Endothelial cell (in vitro differentiated cells): Measurements from ENCODE around the gene TMPRSS6. TPM values are rescaled to one million over a fixed set of nuclear protein-coding genes. Genes with fewer than 3 reads are reported as not detected.
A peak's percentile ranks its signal among the peaks of the same experiment; 100 is the strongest.

Experiments used
- DNase-seq: peaks from one replicate; pipeline ENCODE4 v3.0.0; 2021; ENCODE audit warnings: low spot score
- H3K27ac Mint-ChIP-seq: one replicate; pipeline ENCODE4 v1.8.0; 2021; ENCODE audit warnings: mixed read lengths, inconsistent platforms; ENCODE audit not compliant: unreplicated experiment
- H3K27me3 Mint-ChIP-seq: one replicate; pipeline ENCODE4 v1.8.0; 2021; ENCODE audit warnings: mild to moderate bottlenecking, moderate library complexity, mixed read lengths, inconsistent platforms; ENCODE audit not compliant: unreplicated experiment
- H3K36me3 Mint-ChIP-seq: one replicate; pipeline ENCODE4 v1.8.0; 2021; ENCODE audit warnings: mild to moderate bottlenecking, low read depth, mixed read lengths, inconsistent platforms; ENCODE audit not compliant: unreplicated experiment
- H3K4me1 Mint-ChIP-seq: one replicate; pipeline ENCODE4 v1.8.0; 2021; ENCODE audit warnings: mild to moderate bottlenecking, mixed read lengths, inconsistent platforms; ENCODE audit not compliant: unreplicated experiment
- H3K4me3 Mint-ChIP-seq: one replicate; pipeline ENCODE4 v1.8.0; 2021; ENCODE audit warnings: mild to moderate bottlenecking, mixed read lengths, inconsistent platforms; ENCODE audit not compliant: unreplicated experiment
- H3K9me3 Mint-ChIP-seq: one replicate; pipeline ENCODE4 v1.8.0; 2021; ENCODE audit warnings: mixed read lengths, inconsistent platforms; ENCODE audit not compliant: unreplicated experiment
- total RNA-seq: library from RNA; stranded (reverse); fragmentation: NEBNext Ultra II Directional; extraction: Animal tissue kit (Norgen Biotek cat#: 25700); gene quantifications from one replicate; pipeline ENCODE4 v1.2.1, GENCODE V29; 2021; ENCODE audit not compliant: unreplicated experiment
- TF ChIP-seq, protein P1 (sequence below): fragments of 200-600 bp; sonication (generic); IDR thresholded peaks from one replicate; pipeline ENCODE4 v1.5.0; 2021; ENCODE audit warnings: antibody characterized with exemption; ENCODE audit not compliant: unreplicated experiment

The TMPRSS6 gene
- total RNA-seq, 1 donor from 2014 or later: not detected

DNA sequence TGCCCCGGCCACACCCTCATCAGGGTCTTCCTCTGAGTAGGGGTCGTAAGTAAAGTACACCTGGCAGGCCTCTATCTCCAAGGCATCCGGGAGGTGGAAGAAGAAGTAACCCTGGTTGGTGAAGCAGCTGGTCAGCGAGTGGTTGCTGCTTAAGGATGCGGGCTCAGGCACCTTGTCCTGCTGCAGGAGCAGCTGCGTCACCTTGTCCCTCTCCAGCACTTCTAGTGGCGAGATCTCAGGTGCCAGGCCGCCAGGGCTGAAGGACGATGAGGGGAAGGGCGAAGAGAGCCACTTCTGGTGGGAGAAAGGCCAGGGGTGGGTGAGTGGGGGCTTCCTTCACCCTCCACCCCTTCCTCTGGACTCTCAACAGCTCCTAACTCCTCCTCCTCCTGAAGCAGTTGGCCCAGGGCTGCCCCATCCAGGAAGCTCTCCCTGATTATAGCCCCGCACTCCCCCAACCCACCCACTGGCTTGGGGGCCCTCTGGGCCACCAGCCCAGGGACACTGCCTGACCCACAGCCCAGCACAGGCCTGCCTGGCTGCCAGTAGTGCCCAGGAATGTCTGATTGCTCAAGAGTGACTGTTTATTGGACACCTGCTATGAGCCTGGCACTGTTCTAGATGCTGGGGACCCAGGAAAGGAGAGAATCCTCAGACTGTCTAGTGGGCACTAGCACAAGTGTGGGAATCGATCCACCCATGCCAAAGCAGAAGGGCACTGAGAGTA, 19.2 kb upstream of the TMPRSS6 start:
- peaks cover 5% of the 10 kb centered on the region for H3K27me3 Mint-ChIP-seq
- no peaks in the 10 kb centered on the region for H3K9me3 Mint-ChIP-seq
- no peak for DNase-seq
- H3K36me3 Mint-ChIP-seq: no peaks in the 10 kb centered on the region
- TF ChIP-seq, protein P1, sequence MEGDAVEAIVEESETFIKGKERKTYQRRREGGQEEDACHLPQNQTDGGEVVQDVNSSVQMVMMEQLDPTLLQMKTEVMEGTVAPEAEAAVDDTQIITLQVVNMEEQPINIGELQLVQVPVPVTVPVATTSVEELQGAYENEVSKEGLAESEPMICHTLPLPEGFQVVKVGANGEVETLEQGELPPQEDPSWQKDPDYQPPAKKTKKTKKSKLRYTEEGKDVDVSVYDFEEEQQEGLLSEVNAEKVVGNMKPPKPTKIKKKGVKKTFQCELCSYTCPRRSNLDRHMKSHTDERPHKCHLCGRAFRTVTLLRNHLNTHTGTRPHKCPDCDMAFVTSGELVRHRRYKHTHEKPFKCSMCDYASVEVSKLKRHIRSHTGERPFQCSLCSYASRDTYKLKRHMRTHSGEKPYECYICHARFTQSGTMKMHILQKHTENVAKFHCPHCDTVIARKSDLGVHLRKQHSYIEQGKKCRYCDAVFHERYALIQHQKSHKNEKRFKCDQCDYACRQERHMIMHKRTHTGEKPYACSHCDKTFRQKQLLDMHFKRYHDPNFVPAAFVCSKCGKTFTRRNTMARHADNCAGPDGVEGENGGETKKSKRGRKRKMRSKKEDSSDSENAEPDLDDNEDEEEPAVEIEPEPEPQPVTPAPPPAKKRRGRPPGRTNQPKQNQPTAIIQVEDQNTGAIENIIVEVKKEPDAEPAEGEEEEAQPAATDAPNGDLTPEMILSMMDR: no peak
- peaks cover 4% of the 10 kb centered on the region for H3K4me1 Mint-ChIP-seq
- H3K4me3 Mint-ChIP-seq: no peak overlapping the region
- H3K27ac Mint-ChIP-seq: no peak overlapping the region

DNA sequence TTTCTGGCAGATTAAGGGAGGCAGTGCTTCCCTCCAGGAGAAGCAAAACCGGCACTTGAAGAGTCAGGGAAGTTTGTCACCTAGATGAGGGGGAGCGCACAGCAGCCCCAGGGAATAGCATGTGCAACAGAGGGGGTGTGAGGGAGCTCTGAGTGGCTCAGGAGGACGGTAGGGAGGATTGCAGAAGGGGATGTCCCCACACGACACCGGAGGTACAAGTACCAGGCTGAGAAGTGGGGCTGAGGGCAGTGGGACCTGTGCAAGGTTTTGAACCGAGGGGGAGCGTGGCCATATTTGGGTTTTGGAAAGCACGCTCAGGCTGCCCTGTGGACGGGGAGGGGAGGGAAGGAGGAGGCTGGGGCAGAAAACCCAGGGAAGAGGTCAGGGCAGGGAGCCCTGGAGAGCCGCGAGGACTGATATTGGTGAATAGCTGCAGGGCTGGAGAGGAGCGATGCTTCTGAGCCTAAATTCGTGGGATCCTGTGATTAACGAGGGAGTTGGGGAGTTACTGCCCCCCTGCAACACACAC, 17.9 kb upstream of the TMPRSS6 start:
- no peak overlapping the region for H3K27ac Mint-ChIP-seq

DNA sequence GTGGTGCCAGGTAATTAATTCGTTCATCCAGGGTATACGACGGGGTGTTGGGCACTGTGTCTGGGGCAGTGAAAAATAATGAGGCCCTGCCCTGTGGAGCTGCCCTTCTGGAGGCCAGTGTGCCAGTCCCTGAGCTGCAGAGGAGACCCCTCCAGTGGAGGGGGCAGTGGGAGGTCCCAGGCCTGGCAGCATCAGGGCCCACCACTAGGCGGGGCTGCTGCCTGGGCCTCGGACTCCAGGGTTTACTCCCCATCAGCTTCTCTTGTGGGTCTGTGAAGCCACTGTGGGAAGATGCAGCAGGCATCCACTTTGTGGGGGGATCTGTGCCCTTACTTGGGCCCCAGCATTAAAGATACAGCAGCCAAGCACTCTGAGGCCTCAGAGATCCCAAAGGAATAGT, 17.4 kb upstream of the TMPRSS6 start:
- Mint-ChIP-seq H3K9me3 (no peaks in the 10 kb centered on the region), H3K27ac (no peak overlapping the region), H3K36me3 (no peaks in the 10 kb centered on the region), H3K4me3 (no peak overlapping the region), H3K27me3 (peaks cover 5% of the 10 kb centered on the region), H3K4me1 (peaks cover 7% of the 10 kb centered on the region)
- TF ChIP-seq, protein P1: peak; percentile 33
- DNase-seq: no peak

More for the DNA sequence above, 17.9 kb upstream of the TMPRSS6 start:
- H3K4me3 Mint-ChIP-seq: no peak overlapping the region
- H3K27me3 Mint-ChIP-seq: peaks cover 5% of the 10 kb centered on the region
- no peaks in the 10 kb centered on the region for H3K9me3 Mint-ChIP-seq
- no peaks in the 10 kb centered on the region for H3K36me3 Mint-ChIP-seq
- peaks cover 4% of the 10 kb centered on the region for H3K4me1 Mint-ChIP-seq
- TF ChIP-seq, protein P1: no peak
- no peak for DNase-seq

DNA sequence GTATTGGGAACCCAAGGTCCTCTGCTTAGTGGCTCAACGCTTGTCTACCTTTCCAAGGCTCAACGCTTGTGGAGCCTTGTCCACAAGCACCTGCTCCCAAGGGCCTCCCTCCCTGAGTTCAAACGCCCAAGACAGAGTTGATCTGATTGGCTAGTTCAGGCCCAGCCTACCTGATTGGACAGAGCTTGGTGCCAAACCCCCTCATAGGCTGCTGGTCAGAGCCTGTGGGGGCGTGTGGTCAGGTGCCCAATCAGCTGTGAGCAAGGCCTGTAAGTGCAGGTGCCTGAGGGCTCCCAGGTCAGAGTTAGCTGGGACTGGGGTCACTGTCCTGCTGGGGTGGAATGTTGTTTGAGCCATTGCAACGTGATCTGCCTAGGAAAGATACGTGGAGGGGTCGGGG, 16.9 kb upstream of the TMPRSS6 start:
- H3K36me3 Mint-ChIP-seq: no peaks in the 10 kb centered on the region
- no peak overlapping the region for H3K4me3 Mint-ChIP-seq
- DNase-seq: no peak
- no peaks in the 10 kb centered on the region for H3K9me3 Mint-ChIP-seq
- no peak overlapping the region for H3K27ac Mint-ChIP-seq
- peaks cover 10% of the 10 kb centered on the region for H3K4me1 Mint-ChIP-seq
- TF ChIP-seq, protein P1: no peak
- H3K27me3 Mint-ChIP-seq: peaks cover 4% of the 10 kb centered on the region

DNA sequence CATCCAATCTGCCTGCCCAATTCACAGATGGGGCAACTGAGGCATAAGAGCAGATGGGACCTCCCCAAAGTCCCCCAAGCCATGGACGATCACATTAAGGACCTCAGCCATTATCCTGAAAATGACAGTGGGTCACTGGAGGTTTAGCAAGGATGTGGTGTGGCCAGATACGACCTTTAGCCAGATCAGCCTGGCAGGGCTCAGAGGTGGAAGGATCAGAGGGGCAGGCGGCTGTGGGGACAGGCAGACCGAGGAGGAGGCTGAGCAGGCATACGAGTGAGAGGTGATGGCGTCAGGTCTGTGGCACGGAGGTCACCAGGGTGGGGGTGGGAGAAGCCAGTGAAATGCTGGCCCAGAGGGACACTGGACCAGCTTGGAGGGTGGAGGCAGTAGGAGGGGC, 14.1 kb upstream of the TMPRSS6 start:
- H3K9me3 Mint-ChIP-seq: no peaks in the 10 kb centered on the region
- no peak overlapping the region for H3K27ac Mint-ChIP-seq
- no peak overlapping the region for H3K4me3 Mint-ChIP-seq
- peaks cover 14% of the 10 kb centered on the region for H3K4me1 Mint-ChIP-seq
- H3K27me3 Mint-ChIP-seq: peaks cover 1% of the 10 kb centered on the region
- no peak for DNase-seq
- TF ChIP-seq, protein P1: no peak
- H3K36me3 Mint-ChIP-seq: no peaks in the 10 kb centered on the region
